A673 (cell line): ENCODE measurements around the gene ZHX3. TPM values are rescaled to one million over a fixed set of nuclear protein-coding genes. Genes with fewer than 3 reads are reported as not detected.

Experiments used
- BruUV-seq: library from RNA; stranded (reverse); fragments of 400-500 nt; replicated peaks from 2 replicates; lab custom pipeline; 2021; lab: Mats Ljungman, UMichigan
- CTCF ChIA-PET: fragments of 300-600 bp; sonication (Branson Sonifier 250); formaldehyde crosslinking; loops from one replicate; lab custom pipeline; 2022; ENCODE audit warnings: antibody characterized with exemption; lab: Charles Lee
- POLR2A ChIA-PET: fragments of 300-600 bp; sonication (Branson Sonifier 250); formaldehyde crosslinking; loops from one replicate; lab custom pipeline; 2022; ENCODE audit warnings: antibody characterized with exemption; ENCODE audit not compliant: low non-redundant PET; lab: Charles Lee
- DNase-seq: peaks from one replicate; pipeline ENCODE4 v3.0.0-alpha.2; 2015; ENCODE audit warnings: low spot score
- H3K27ac ChIP-seq: fragments of 200-600 bp; sonication (generic); 2 replicates; pipeline ENCODE4 v1.5.1; 2016; ENCODE audit warnings: mixed run types, low read depth, mild to moderate bottlenecking, mixed read lengths, antibody characterized with exemption, low read length; ENCODE audit not compliant: poor library complexity, severe bottlenecking
- H3K27me3 ChIP-seq: fragments of 200-600 bp; sonication (generic); replicated peaks from 2 replicates; pipeline ENCODE4 v1.6.1; 2017; ENCODE audit warnings: mixed run types, low read depth, mild to moderate bottlenecking, mixed read lengths, antibody characterized with exemption, low read length; ENCODE audit not compliant: insufficient read depth, poor library complexity
- H3K36me3 ChIP-seq: fragments of 200-600 bp; sonication (generic); 2 replicates; pipeline ENCODE4 v1.6.1; 2016; ENCODE audit warnings: mixed run types, mild to moderate bottlenecking, mixed read lengths, antibody characterized with exemption, low read length; ENCODE audit not compliant: insufficient read depth, poor library complexity, severe bottlenecking
- H3K4me1 ChIP-seq: fragments of 200-600 bp; sonication (generic); 2 replicates; pipeline ENCODE4 v1.6.1; 2017; ENCODE audit warnings: mixed run types, mild to moderate bottlenecking, mixed read lengths, antibody characterized with exemption, low read length; ENCODE audit not compliant: insufficient read depth, poor library complexity, severe bottlenecking
- H3K4me3 ChIP-seq: fragments of 200-600 bp; sonication (generic); 2 replicates; pipeline ENCODE4 v1.5.1; 2016; ENCODE audit warnings: low read depth, mixed run types, mild to moderate bottlenecking, mixed read lengths, low read length; ENCODE audit not compliant: poor library complexity, severe bottlenecking
- H3K9me3 ChIP-seq: fragments of 200-600 bp; sonication (generic); 2 replicates; pipeline ENCODE4 v1.6.1; 2016; ENCODE audit warnings: mixed run types, low read depth, mild to moderate bottlenecking, mixed read lengths, antibody characterized with exemption, low read length; ENCODE audit not compliant: poor library complexity, severe bottlenecking
- EZH2 ChIP-seq: fragments of 200-600 bp; sonication (generic); IDR thresholded peaks from 2 replicates; pipeline ENCODE4 v1.6.1; 2017; ENCODE audit warnings: borderline replicate concordance, low read depth, mild to moderate bottlenecking, mixed read lengths, antibody characterized with exemption, low read length; ENCODE audit not compliant: poor library complexity, severe bottlenecking
- intact Hi-C: fragments of 100-400 bp; cut with micrococcal nuclease; formaldehyde crosslinking; loops from one replicate; pipeline ENCODE4 v1.10.0; 2022; ENCODE audit not compliant: unreplicated experiment
- total RNA-seq: library from RNA; stranded (reverse); gene quantifications from 2 replicates; pipeline ENCODE4 v1.2.3, GENCODE V29; 2021
- TF ChIP-seq, protein P1 (sequence below): fragments of 300-800, 200-600 bp; sonication (generic); conservative IDR thresholded peaks from 2 replicates; pipeline ENCODE4 v1.5.1; 2017; ENCODE audit warnings: low read depth, mild to moderate bottlenecking, antibody characterized with exemption, low read length, moderate library complexity, mixed read lengths

Gene ZHX3
- total RNA-seq, 1 experiment from 2014 or later: 14.0 TPM

DNA sequence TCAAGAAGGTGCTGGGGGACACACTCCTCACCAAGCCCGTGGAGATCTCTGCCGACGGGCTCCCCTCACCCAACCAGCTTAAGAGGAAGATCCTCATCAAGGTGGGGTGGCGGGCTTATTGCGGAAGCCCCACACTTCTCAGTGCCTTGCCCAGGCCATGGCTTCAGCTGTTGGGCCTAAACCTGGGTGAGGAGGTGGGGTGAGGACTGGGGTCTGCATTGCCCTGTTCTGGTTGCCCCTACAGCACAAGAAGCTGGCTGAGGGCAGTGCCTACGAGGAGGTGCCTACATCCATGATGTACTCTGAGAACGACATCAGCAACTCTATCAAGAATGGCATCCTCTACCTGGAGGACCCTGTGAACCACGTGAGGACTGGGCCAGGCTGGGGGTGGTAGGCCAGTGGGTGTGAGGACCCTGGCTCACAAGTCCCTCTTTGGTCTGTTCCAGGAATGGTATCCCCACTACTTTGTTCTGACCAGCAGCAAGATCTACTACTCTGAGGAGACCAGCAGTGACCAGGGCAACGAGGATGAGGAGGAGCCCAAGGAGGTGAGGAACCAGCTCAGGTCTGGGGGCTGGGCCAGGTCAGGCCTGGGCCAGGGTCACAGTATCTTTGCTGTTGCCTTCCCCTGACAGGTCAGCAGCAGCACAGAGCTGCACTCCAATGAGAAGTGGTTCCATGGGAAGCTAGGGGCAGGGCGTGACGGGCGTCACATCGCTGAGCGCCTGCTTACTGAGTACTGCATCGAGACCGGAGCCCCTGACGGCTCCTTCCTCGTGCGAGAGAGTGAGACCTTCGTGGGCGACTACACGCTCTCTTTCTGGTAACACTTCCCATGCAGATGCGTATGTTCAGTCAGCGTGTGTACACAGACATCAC is 152.3 kb downstream of the ZHX3 start:
- BruUV-seq: no TSS peak
- Histone ChIP-seq H3K27me3 (no peaks in the 10 kb centered on the region), H3K4me1 (no peaks in the 10 kb centered on the region), H3K4me3 (no peak overlapping the region), H3K36me3 (peaks cover 82% of the 10 kb centered on the region), H3K27ac (no peak overlapping the region), H3K9me3 (no peaks in the 10 kb centered on the region)
- POLR2A ChIA-PET: no interaction called here
- TF ChIP-seq, protein P1, sequence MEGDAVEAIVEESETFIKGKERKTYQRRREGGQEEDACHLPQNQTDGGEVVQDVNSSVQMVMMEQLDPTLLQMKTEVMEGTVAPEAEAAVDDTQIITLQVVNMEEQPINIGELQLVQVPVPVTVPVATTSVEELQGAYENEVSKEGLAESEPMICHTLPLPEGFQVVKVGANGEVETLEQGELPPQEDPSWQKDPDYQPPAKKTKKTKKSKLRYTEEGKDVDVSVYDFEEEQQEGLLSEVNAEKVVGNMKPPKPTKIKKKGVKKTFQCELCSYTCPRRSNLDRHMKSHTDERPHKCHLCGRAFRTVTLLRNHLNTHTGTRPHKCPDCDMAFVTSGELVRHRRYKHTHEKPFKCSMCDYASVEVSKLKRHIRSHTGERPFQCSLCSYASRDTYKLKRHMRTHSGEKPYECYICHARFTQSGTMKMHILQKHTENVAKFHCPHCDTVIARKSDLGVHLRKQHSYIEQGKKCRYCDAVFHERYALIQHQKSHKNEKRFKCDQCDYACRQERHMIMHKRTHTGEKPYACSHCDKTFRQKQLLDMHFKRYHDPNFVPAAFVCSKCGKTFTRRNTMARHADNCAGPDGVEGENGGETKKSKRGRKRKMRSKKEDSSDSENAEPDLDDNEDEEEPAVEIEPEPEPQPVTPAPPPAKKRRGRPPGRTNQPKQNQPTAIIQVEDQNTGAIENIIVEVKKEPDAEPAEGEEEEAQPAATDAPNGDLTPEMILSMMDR: no peak
- TF ChIP-seq EZH2: no peak
- CTCF ChIA-PET: no interaction called here
- no peak for DNase-seq
- intact Hi-C loops: no loop called here

DNA sequence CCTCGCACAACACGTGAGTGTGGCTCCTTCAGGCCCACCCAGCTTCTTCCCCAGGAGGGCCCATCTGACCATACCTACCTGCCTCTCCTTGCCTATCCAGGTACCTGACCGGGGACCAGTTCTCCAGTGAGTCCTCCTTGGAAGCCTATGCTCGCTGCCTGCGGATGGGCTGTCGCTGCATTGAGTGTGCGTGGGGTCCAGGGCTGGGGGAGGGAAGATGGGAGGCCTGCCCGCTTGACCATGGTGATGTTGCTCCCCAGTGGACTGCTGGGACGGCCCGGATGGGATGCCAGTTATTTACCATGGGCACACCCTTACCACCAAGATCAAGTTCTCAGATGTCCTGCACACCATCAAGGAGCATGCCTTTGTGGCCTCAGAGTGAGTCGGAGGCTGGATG is 153.7 kb downstream of the ZHX3 start:
- no TSS peak for BruUV-seq
- ChIA-PET CTCF (no interaction called here), POLR2A (no interaction called here)
- Histone ChIP-seq H3K4me1 (no peaks in the 10 kb centered on the region), H3K27me3 (no peaks in the 10 kb centered on the region), H3K36me3 (peaks cover 76% of the 10 kb centered on the region), H3K27ac (no peak overlapping the region), H3K4me3 (no peak overlapping the region), H3K9me3 (no peaks in the 10 kb centered on the region)
- TF ChIP-seq, protein P1: no peak
- no peak for TF ChIP-seq EZH2
- DNase-seq: no peak
- intact Hi-C loops: no loop called here

DNA sequence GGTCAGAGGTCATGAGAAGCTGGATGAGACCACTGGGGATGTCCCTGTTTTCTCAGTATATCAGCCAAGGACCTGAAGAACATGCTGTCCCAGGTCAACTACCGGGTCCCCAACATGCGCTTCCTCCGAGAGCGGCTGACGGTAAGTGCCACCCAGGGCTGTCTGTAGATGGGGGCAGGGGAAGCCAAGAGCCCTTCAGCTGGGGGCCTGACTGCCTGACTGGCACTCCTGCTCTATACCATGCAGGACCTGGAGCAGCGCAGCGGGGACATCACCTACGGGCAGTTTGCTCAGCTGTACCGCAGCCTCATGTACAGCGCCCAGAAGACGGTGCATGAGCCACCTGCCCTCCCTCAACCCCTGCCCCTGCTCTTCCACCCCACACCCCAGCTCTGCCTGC is 155.1 kb downstream of the ZHX3 start:
- no TSS peak for BruUV-seq
- no peak for DNase-seq
- POLR2A ChIA-PET: no interaction called here
- Histone ChIP-seq H3K4me1 (no peaks in the 10 kb centered on the region), H3K27ac (no peak overlapping the region), H3K4me3 (no peak overlapping the region), H3K27me3 (no peaks in the 10 kb centered on the region), H3K36me3 (peaks cover 62% of the 10 kb centered on the region), H3K9me3 (no peaks in the 10 kb centered on the region)
- intact Hi-C loops: no loop called here
- CTCF ChIA-PET: no interaction called here
- no peak for TF ChIP-seq EZH2
- TF ChIP-seq, protein P1: no peak
